Left lung (tissue), 14 donors: ENCODE results near the gene SEC24A. TPM values are rescaled to one million over a fixed set of nuclear protein-coding genes. Genes with fewer than 3 reads are reported as not detected.
"Not testable (repeated sequence)": the region's sequence is repeated elsewhere in the genome, so short reads cannot be mapped to it uniquely, and the experiment has no call there.

Experiments used
- ATAC-seq: fragments of 200-7000 bp; cut with Tn5 transposase; one replicate; pipeline ENCODE4 v1.9.1; 2020; ENCODE audit warnings: moderate library complexity
- DNase-seq, 4 donors: peaks; one replicate each; pipeline ENCODE4 v3.0.0-alpha.2; 2013 to 2020
- H3K27ac ChIP-seq, 2 donors: fragments of 200-600 bp; sonication (generic) in 1 of 2; one replicate each; pipeline versions ENCODE4 v1.5.0 to v1.8.0; 2020 to 2021
- H3K27me3 ChIP-seq, 2 donors: fragments of 200-600 bp; sonication (generic) in 1 of 2; one replicate each; pipeline versions ENCODE4 v1.5.0 to v1.8.0; 2020 to 2021
- H3K36me3 ChIP-seq, 2 donors: fragments of 200-600 bp; sonication (generic) in 1 of 2; one replicate each; pipeline versions ENCODE4 v1.5.0 to v1.8.0; 2020 to 2021
- H3K4me1 ChIP-seq, 2 donors: fragments of 200-600 bp; one replicate each; pipeline ENCODE4 v1.8.0; 2021
- H3K4me3 ChIP-seq, 2 donors: fragments of 200-600 bp; sonication (generic) in 1 of 2; one replicate each; pipeline versions ENCODE4 v1.5.0 to v1.8.0; 2020 to 2021; ENCODE audit warnings: mild to moderate bottlenecking in 1 of 2
- H3K9me3 ChIP-seq, 2 donors: fragments of 200-600 bp; sonication (generic) in 1 of 2; one replicate each; pipeline versions ENCODE4 v1.5.0 to v1.8.0; 2020 to 2021
- CTCF ChIP-seq, 2 donors: fragments of 200-600 bp; sonication (generic) in 1 of 2; IDR thresholded peaks; one replicate each; pipeline versions ENCODE4 v1.5.0 to v1.8.0; 2021; ENCODE audit warnings: antibody characterized with exemption in 2 of 2
- intact Hi-C, 2 donors: fragments of 100-400 bp; cut with DNase I; formaldehyde crosslinking; loops; one replicate each; pipeline versions ENCODE4 v1.11.2 to v1.14.2; 2022
- long read RNA-seq, 12 donors: library from polyadenylated mRNA in 2 of 12; unstranded in 2 of 12; transcript quantifications; one replicate each; pipeline ENCODE4 v2.0.0 and lab custom pipeline, GENCODE V29; 2019 to 2026
- polyA plus RNA-seq, 6 donors: library from polyadenylated mRNA; unstranded; fragments of 120-200 nt; gene quantifications; one replicate each; pipeline ENCODE4 v1.2.1, GENCODE V29; 2013; ENCODE audit not compliant: insufficient read length in 6 of 6
- total RNA-seq, 2 donors: library from RNA; stranded (reverse); fragmentation: NEBNext Ultra II Directional; extraction: Animal tissue kit (Norgen Biotek cat#: 25700); gene quantifications; one replicate each; pipeline ENCODE4 v1.2.1, GENCODE V29; 2021
- donor health status: DM: no; HTN: yes; CAD: no.
- donor health status: DM: no; HTN: no; CAD: no.

The SEC24A gene
- 10 to 100 TPM; 26.7 to 26.9 TPM for total RNA-seq
- polyA plus RNA-seq = 10 to 100 TPM; 17.5 to 23.3 (median 21.5) TPM
- long read RNA-seq, donor 1, full-length matches to known transcripts = 1 of 1 reads
- long read RNA-seq, donor 1, partial matches to known transcripts = 0 of 1 reads
- long read RNA-seq, donor 1, other reads (novel, unspliced or antisense) = 0 of 1 reads
- long read RNA-seq, donor 2, full-length matches to known transcripts = 3 of 3 reads
- long read RNA-seq, donor 2, partial matches to known transcripts = 0 of 3 reads
- long read RNA-seq, donor 2, other reads (novel, unspliced or antisense) = 0 of 3 reads
- long read RNA-seq, donor 3 = 0 reads
- long read RNA-seq, donor 4, full-length matches to known transcripts = 1 of 2 reads
- long read RNA-seq, donor 4, partial matches to known transcripts = 1 of 2 reads
- long read RNA-seq, donor 4, other reads (novel, unspliced or antisense) = 0 of 2 reads
- long read RNA-seq, donor 5, full-length matches to known transcripts = 1 of 7 reads
- long read RNA-seq, donor 5, partial matches to known transcripts = 6 of 7 reads
- long read RNA-seq, donor 5, other reads (novel, unspliced or antisense) = 0 of 7 reads
- long read RNA-seq, donor 6, full-length matches to known transcripts = 1 of 1 reads
- long read RNA-seq, donor 6, partial matches to known transcripts = 0 of 1 reads
- long read RNA-seq, donor 6, other reads (novel, unspliced or antisense) = 0 of 1 reads
- long read RNA-seq, donor 7 = 0 reads
- long read RNA-seq, donor 8, full-length matches to known transcripts = 1 of 1 reads
- long read RNA-seq, donor 8, partial matches to known transcripts = 0 of 1 reads
- long read RNA-seq, donor 8, other reads (novel, unspliced or antisense) = 0 of 1 reads
- long read RNA-seq, donor 9 = 0 reads
- long read RNA-seq, donor 10 = 0 reads
- long read RNA-seq, donor 11, full-length matches to known transcripts = 1 of 20 reads
- long read RNA-seq, donor 11, partial matches to known transcripts = 19 of 20 reads
- long read RNA-seq, donor 11, other reads (novel, unspliced or antisense) = 0 of 20 reads
- long read RNA-seq, donor 12, full-length matches to known transcripts = 1 of 13 reads
- long read RNA-seq, donor 12, partial matches to known transcripts = 12 of 13 reads
- long read RNA-seq, donor 12, other reads (novel, unspliced or antisense) = 0 of 13 reads

GRCh38 chr5:134648425-134649162 is at the start of gene SEC24A:
Gene SEC24A, plus strand, starts transcription at chr5:134648785. Its CDS starts 292 bp downstream, at chr5:134649077.
- DNase-seq (peak; percentile 85 to 98 (median 91)), ATAC-seq (peak; percentile 95)
- peaks cover 10 to 45% of the 10 kb centered on the region in 2 donors for H3K4me1 ChIP-seq
- H3K27ac ChIP-seq = peak within 1 kb of the TSS; percentile 97 to 98
- H3K9me3 ChIP-seq = no peaks in the 10 kb centered on the region
- H3K27me3 ChIP-seq = no peaks in the 10 kb centered on the region
- peak within 1 kb of the TSS; percentile 87 to 95 for H3K4me3 ChIP-seq
- H3K36me3 ChIP-seq = no peaks in the 10 kb centered on the region
- intact Hi-C loops = no loop called here
- TF ChIP-seq CTCF (IDR thresholded peaks at IDR 0.05) = no peak

GRCh38 chr5:134599820-134600219 is 48.8 kb upstream of the SEC24A start:
- ATAC-seq, H3K9me3 ChIP-seq, H3K27me3 ChIP-seq, DNase-seq, H3K4me3 ChIP-seq, H3K4me1 ChIP-seq, intact Hi-C loops, H3K27ac ChIP-seq: not testable (repeated sequence)
- H3K36me3 ChIP-seq = peaks cover 0 to 28% of the 10 kb centered on the region in 2 donors

GRCh38 chr5:134600600-134600999 is 48.0 kb upstream of the SEC24A start:
- peaks cover 0 to 36% of the 10 kb centered on the region in 2 donors for H3K36me3 ChIP-seq
- ATAC-seq = no peak

GRCh38 chr5:134603059-134603458 is 45.5 kb upstream of the SEC24A start:
- H3K9me3 ChIP-seq = no peaks in the 10 kb centered on the region
- H3K27me3 ChIP-seq = no peaks in the 10 kb centered on the region
- no peak for ATAC-seq
- DNase-seq = no peak
- H3K4me3 ChIP-seq = no peak overlapping the region
- no peak for TF ChIP-seq CTCF (IDR thresholded peaks at IDR 0.05)
- H3K36me3 ChIP-seq = peaks cover 0 to 60% of the 10 kb centered on the region in 2 donors
- H3K4me1 ChIP-seq = no peaks in the 10 kb centered on the region
- no peak overlapping the region for H3K27ac ChIP-seq
- intact Hi-C loops = no loop called here

More at GRCh38 chr5:134600600-134600999, 48.0 kb upstream of the SEC24A start:
- H3K9me3 ChIP-seq = no peaks in the 10 kb centered on the region
- H3K4me1 ChIP-seq = no peaks in the 10 kb centered on the region
- TF ChIP-seq CTCF (IDR thresholded peaks at IDR 0.05) = no peak
- intact Hi-C loops = no loop called here
- no peaks in the 10 kb centered on the region for H3K27me3 ChIP-seq
- no peak for DNase-seq
- no peak overlapping the region for H3K4me3 ChIP-seq
- H3K27ac ChIP-seq = no peak overlapping the region

GRCh38 chr5:134604908-134605307 is 43.7 kb upstream of the SEC24A start:
- Histone ChIP-seq H3K4me1 (no peaks in the 10 kb centered on the region), H3K27ac (peak overlapping the region in 1 of 2 donors; percentile 30), H3K27me3 (no peaks in the 10 kb centered on the region), H3K9me3 (no peaks in the 10 kb centered on the region), H3K36me3 (peaks cover 0 to 78% of the 10 kb centered on the region in 2 donors), H3K4me3 (no peak overlapping the region)
- no peak for ATAC-seq
- DNase-seq = no peak
- TF ChIP-seq CTCF (IDR thresholded peaks at IDR 0.05) = no peak
- intact Hi-C loops = no loop called here
